Measurements from ENCODE around the gene ZNF423.

The ZNF423 gene

GRCh38 chr16:49644145-49644463 is 211.8 kb downstream of the ZNF423 start:
- Histone ChIP-seq H3K36me3 (peaks cover 0 to 7% (median 0%) of the 10 kb centered on the region in 3 donors), H3K27ac (no peak overlapping the region), H3K4me3 (no peak overlapping the region), H3K27me3 (no peaks in the 10 kb centered on the region), H3K4me1 (peaks cover 0 to 24% (median 20%) of the 10 kb centered on the region in 4 donors), H3K9me3 (peaks cover 0 to 28% (median 4%) of the 10 kb centered on the region in 3 donors)
- DNase-seq, result no peak
- intact Hi-C loops (cut with DNase I; ENCODE audit: low total_unique reads), result no loop called here
- no peak for TF ChIP-seq CTCF (IDR thresholded peaks at IDR 0.05)

GRCh38 chr16:49643429-49644144 is 212.3 kb downstream of the ZNF423 start:
- H3K27me3 ChIP-seq, result no peaks in the 10 kb centered on the region
- no peak overlapping the region for H3K4me3 ChIP-seq
- H3K27ac ChIP-seq, result no peak overlapping the region
- no peak for TF ChIP-seq CTCF (IDR thresholded peaks at IDR 0.05)
- DNase-seq, result no peak
- peaks cover 0 to 29% (median 22%) of the 10 kb centered on the region in 4 donors for H3K4me1 ChIP-seq
- H3K9me3 ChIP-seq, result peaks cover 0 to 23% (median 4%) of the 10 kb centered on the region in 3 donors
- H3K36me3 ChIP-seq, result peaks cover 0 to 7% (median 0%) of the 10 kb centered on the region in 3 donors
- intact Hi-C loops (cut with DNase I; ENCODE audit: low total_unique reads), result no loop called here

- Histone ChIP-seq H3K36me3 (peaks cover 0 to 22% (median 20%) of the 10 kb centered on the region in 3 donors), H3K4me3 (no peak overlapping the region), H3K27me3 (no peaks in the 10 kb centered on the region), H3K9me3 (peaks cover 0 to 10% (median 0%) of the 10 kb centered on the region in 3 donors), H3K4me1 (peaks cover 0 to 29% (median 22%) of the 10 kb centered on the region in 4 donors), H3K27ac (no peak overlapping the region)
- TF ChIP-seq CTCF (IDR thresholded peaks at IDR 0.05), result no peak
- intact Hi-C loops (cut with DNase I; ENCODE audit: low total_unique reads), result no loop called here
- DNase-seq, result peak in 1 of 2 donors; percentile 16
Measured at GRCh38 chr16:49641250-49641649, 214.7 kb downstream of the ZNF423 start.

- peak overlapping the region in 1 of 2 donors; percentile 17 for H3K27ac ChIP-seq
- no peak for TF ChIP-seq CTCF (IDR thresholded peaks at IDR 0.05)
- peaks cover 0 to 4% (median 0%) of the 10 kb centered on the region in 3 donors for H3K9me3 ChIP-seq
- no peak for DNase-seq
- H3K4me3 ChIP-seq, result no peak overlapping the region
- peaks cover 0 to 29% (median 22%) of the 10 kb centered on the region in 4 donors for H3K4me1 ChIP-seq
- intact Hi-C loops (cut with DNase I; ENCODE audit: low total_unique reads), result no loop called here
- H3K27me3 ChIP-seq, result no peaks in the 10 kb centered on the region
- H3K36me3 ChIP-seq, result peaks cover 2 to 29% (median 25%) of the 10 kb centered on the region in 3 donors
Measured at GRCh38 chr16:49640581-49640980, 215.3 kb downstream of the ZNF423 start.

- Histone ChIP-seq H3K4me1 (peaks cover 0 to 29% (median 22%) of the 10 kb centered on the region in 4 donors), H3K27me3 (no peaks in the 10 kb centered on the region), H3K9me3 (no peaks in the 10 kb centered on the region), H3K27ac (peak overlapping the region in 1 of 2 donors; percentile 17), H3K36me3 (peaks cover 4 to 34% (median 32%) of the 10 kb centered on the region in 3 donors), H3K4me3 (no peak overlapping the region)
- intact Hi-C loops (cut with DNase I; ENCODE audit: low total_unique reads), result no loop called here
- no peak for DNase-seq
- no peak for TF ChIP-seq CTCF (IDR thresholded peaks at IDR 0.05)
Measured at GRCh38 chr16:49639739-49640431, 216.0 kb downstream of the ZNF423 start.

Measured in tibial artery (tissue), 4 donors.